ENCODE data around the gene CTPS2.

CTPS2 gene

GRCh38 chrX:16661495-16661894 lies 51.0 kb downstream of the CTPS2 start:
- no peak for DNase-seq (ENCODE audit: low read depth)
- no peak for TF ChIP-seq CTCF (conservative IDR thresholded peaks at IDR 0.05; ENCODE audit: control insufficient read depth, insufficient read depth, low read depth, low read length)
- no peak overlapping the region for H3K4me3 ChIP-seq (ENCODE audit: control insufficient read depth, low read depth, low read length)

DNA sequence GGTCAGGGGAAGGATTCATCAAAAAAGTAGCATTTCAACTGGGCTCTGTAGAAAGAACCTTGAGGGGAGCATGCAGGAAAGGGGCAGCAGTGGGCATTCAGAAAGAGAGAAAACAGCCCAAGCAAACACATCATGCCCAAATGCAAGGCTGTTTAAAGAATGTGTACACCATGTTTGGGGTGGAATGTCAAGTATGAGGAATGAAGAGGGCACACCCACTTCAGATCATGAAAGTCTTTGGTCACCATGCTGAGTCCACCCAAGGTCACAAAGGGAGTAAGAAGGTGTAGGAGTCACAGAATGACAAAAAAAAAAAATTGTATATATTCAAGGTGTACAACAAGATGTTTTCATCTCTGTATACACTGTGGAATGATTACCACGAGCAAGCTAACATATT lies 53.1 kb downstream of the CTPS2 start:
- H3K4me3 ChIP-seq (ENCODE audit: control insufficient read depth, low read depth, low read length), result no peak overlapping the region
- no peak for DNase-seq (ENCODE audit: low read depth)
- no peak for TF ChIP-seq CTCF (conservative IDR thresholded peaks at IDR 0.05; ENCODE audit: control insufficient read depth, insufficient read depth, low read depth, low read length)

DNA sequence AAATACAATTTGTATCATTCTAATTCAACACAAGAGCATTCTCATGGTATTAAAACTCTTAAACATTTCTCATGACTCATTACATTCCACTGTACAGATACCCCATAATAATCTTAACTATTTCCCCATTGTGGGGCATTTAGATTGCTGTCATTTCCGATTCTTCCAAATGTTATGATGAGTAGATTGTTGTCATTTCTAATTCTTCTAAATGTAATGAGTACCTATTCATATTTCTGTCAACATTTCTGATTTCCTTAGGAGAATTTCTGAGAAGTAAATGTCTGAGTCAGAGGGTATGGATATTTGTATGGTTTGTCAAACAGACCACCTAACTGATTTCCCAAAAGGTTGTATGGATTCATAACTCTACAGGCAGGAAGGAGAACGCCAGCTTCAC lies 54.2 kb downstream of the CTPS2 start:
- no peak for TF ChIP-seq CTCF (conservative IDR thresholded peaks at IDR 0.05; ENCODE audit: control insufficient read depth, insufficient read depth, low read depth, low read length)
- H3K4me3 ChIP-seq (ENCODE audit: control insufficient read depth, low read depth, low read length), result no peak overlapping the region
- DNase-seq (ENCODE audit: low read depth), result peak; percentile 51

GRCh38 chrX:16654093-16654492 lies 58.4 kb downstream of the CTPS2 start:
- no peak for TF ChIP-seq CTCF (conservative IDR thresholded peaks at IDR 0.05; ENCODE audit: control insufficient read depth, insufficient read depth, low read depth, low read length)
- DNase-seq (ENCODE audit: low read depth), result peak; percentile 25
- no peak overlapping the region for H3K4me3 ChIP-seq (ENCODE audit: control insufficient read depth, low read depth, low read length)

DNA sequence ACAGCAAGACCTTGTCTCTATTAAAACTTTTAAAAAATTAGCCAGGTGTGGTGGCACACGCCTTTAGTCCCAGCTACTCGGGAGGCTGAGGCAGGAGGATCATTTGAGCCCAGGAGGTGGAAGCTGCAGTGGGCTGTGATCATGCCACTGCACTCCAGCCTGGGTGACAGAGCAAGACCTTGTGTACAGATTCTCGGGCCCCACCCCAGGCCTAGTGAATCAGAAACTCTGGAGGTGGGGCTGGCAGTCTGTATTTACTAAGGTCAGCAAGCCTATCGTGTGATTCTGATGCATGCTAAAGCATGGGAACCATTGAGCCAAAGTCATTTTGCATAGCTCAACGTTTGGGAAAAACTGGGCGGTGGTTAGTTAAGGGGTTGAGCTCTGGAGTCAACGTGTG lies 59.0 kb downstream of the CTPS2 start:
- no peak overlapping the region for H3K4me3 ChIP-seq (ENCODE audit: control insufficient read depth, low read depth, low read length)
- DNase-seq (ENCODE audit: low read depth), result peak; percentile 49
- no peak for TF ChIP-seq CTCF (conservative IDR thresholded peaks at IDR 0.05; ENCODE audit: control insufficient read depth, insufficient read depth, low read depth, low read length)

DNA sequence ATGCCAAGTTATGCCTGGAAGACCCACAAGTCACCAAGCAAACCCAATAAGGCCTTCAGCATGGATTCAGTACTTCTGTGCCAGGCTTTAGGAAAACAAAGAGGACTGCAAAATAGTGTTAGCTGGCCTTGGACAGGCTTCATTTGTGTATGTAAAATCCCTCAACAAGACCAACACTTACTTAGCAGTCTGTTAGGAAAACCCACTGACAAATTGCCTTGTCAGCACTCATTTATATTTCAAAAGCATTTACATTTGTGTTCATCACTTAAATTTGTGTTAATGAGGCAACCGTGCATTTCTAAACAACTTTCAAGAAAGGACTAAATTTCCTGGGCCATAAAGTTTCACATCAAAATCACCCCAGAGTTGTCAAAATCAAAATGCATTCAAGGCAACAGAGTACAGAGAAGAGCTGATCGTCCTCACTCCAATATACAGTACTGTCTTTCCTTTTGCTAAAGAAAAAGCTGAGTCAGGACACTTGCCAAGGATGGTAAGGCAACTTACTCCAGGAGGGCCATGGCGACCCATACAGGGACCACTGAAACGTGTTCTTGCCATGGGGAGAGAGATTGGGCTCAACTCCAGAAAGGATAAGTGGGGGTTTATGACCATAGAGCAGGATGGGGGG lies 61.0 kb downstream of the CTPS2 start:
- DNase-seq (ENCODE audit: low read depth), result no peak
- no peak overlapping the region for H3K4me3 ChIP-seq (ENCODE audit: control insufficient read depth, low read depth, low read length)
- no peak for TF ChIP-seq CTCF (conservative IDR thresholded peaks at IDR 0.05; ENCODE audit: control insufficient read depth, insufficient read depth, low read depth, low read length)

- TF ChIP-seq CTCF (conservative IDR thresholded peaks at IDR 0.05; ENCODE audit: control insufficient read depth, insufficient read depth, low read depth, low read length), result no peak
- H3K4me3 ChIP-seq (ENCODE audit: control insufficient read depth, low read depth, low read length), result no peak within 1 kb of the TSS
- DNase-seq (ENCODE audit: low read depth), result no peak
Observed at GRCh38 chrX:16649858-16650257, 62.6 kb downstream of the CTPS2 start, which contains the start of gene S100G. Gene S100G (plus strand): TSS chrX:16650158. CDS start chrX:16651007, 849 bp downstream.
